Ramos (cell line): ENCODE results near the gene ZNF587B.
"Not testable (repeated sequence)": the region's sequence is repeated elsewhere in the genome, so short reads cannot be mapped to it uniquely, and the experiment has no call there.

Source experiments
- in situ Hi-C: fragments of 300-500 bp; cut with MboI; formaldehyde crosslinking; loops from one replicate; pipeline ENCODE4 v1.14.3; 2022; ENCODE audit warnings: low sequenced_read_pairs; ENCODE audit not compliant: unreplicated experiment

Gene ZNF587B

DNA sequence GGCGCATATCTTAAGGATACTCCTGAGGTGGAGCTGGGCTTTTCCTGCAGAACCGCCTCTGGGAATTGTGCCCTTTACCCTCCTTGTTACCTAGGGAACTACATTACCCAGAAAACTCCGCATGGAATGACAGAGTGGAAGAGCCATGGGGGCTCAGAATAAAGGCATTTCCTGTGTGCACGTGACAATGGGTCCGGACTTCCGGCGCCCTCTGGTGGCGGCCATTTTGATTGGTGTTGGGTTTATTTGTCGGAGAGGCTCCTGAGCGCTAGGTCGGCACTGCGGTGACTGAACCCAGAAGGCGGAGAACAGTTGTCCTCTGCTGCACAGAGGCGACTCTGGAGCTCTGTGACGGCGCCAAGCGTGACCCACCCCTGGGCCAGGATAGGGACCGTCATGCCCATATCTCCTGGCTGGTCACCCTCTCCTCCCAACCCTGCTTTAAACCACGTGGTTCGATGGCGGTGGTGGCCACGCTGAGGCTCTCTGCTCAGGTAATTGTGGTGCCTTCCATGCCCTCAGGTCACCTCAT lies at the start of gene ZNF587B:
Gene ZNF587B (plus strand): TSS at position 229 of the 532 bp plus-strand sequence. CDS start 230 bp downstream, at position 459.
- in situ Hi-C loops, result no loop called here

DNA sequence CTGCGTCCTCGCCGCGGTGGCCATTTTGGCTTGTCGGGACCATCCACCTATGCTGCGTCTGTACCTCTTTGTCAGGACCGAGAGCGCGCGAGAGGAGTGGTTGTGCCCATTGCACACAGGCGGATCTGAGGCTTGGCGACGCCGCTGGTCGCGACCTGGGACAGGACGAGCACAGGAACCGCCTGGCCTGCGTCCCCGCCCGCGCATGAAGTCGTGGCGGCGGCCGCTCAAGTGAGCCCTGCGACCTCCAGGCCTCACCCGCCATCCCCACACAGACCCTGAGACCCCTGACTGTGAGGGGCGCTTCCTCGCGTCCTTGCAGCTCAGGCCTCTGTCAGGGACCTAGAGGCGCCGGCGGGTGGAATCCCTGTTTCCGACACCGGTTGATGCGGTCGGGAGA lies 43.8 kb upstream of the ZNF587B start:
- in situ Hi-C loops, result no loop called here

DNA sequence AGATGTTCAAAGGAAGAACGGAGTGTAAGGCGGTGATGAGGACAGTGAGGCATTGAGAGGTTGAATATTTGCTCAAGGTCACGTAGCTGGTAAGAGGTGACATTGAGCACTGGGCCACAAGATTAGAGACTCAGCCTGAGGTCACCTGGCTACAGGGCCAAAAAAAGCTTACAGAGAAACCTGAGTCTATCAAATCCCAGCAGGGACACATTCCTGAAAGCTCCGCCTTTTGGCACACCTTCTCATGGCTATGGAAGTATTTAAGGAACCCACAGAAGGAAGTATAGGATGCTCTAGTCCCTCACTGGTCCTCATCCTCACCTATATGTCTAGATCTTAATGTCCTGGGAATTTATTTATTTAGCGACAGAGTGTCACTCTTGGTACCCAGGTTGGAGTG lies 43.2 kb upstream of the ZNF587B start:
- in situ Hi-C loops, result no loop called here

DNA sequence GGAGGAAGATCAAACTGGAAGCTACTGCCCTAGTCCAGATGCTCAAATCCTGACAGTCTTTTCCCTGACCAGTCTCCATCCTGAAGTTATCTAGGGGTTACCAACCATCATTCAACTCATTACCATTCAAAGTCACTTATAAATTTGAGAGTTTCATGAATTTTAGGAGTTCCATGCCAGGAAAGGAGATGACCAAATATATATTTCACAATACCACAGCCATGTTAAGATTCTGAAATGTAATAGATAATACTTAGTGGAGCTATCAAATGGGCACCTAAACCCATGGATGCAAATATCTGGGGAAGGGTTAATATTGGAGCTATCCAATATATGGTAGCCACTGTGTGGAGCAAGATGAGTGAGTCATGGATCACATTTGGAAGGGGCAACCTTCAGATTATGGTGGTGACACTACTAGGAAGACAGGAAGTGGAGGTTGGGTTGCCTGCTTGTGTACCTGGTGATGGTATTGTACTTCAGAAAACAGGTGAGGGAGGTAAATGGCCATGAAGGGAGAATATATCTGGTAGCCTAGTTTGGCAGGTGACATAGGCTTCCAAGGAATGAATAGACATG lies 41.9 kb upstream of the ZNF587B start:
- in situ Hi-C loops, result no loop called here

DNA sequence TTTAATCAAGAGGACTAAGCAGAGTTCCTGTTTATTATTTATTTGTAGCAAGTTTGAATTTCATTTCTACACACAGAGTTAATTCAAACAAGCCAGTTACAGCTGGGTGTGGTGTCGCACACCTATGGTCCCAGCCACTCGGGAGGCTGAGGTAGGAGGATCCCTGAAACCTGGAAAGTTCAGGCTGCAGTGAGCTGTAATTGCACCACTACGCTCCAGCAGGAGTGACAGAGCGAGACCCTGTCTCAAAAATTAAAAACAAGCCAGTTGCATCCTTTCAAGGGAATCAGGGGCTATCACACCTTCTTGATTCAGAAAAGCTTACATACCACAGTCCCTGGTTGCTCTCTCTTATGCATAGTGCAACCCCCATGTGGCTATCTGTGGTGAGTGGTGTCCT lies 40.8 kb upstream of the ZNF587B start:
- in situ Hi-C loops, result no loop called here

DNA sequence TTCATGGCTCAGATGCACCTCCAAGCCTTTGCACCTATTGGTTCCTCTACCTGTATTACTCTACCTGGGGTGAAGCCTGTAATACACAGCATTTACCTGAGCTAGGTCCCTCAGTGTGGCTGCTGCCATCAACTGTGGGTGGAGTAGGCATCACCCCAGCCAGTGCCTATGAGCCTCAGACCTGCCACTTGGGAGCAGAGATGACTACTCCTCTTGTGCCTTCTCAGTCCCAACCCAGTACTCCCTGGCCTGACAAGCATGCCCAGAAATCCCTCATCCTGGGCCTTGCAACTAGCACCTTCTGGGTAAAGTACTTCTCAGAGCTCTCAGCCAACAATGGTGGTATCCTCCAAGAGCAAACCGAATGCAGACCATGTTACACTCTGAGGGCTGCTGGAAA lies 33.5 kb upstream of the ZNF587B start:
- in situ Hi-C loops, result not testable (repeated sequence)

DNA sequence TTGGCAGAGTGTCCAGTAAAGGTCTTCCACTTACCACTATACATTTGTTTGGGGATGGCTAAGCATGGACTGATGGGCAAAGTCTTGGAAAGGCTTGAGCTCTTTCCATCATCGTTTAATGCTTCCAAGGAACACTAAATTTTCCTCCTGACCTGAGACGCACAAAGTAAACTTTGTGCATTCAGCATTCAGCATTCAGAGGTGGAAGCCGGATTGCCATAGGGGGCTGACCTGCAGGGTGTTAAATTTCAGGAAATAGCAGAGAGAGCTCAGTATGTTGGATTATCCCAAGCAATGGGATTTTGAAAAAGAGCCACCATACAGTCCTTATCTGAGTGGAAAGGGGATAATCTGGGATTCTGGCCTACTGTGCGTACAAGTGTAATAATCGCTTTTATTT lies 29.4 kb upstream of the ZNF587B start:
- in situ Hi-C loops, result no loop called here

DNA sequence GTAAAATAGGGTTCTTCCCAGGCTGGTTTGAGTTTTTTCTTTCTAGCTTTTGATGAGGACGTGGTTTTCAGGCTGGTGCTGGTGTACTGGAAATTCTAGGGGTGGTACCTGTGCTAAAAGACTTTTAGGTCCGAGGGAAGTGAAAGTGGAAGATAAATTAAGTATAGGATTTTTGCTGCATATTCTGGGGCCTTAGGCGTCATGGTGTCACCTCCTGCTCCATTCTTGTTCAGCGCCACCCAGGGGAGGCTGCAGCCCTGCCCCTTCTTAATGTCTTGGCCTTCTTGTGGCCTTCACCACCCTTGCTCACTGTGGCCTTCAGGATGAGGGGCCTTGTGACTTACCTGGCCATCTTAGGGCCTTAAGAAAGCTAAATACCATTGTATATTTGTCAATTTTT lies 27.8 kb upstream of the ZNF587B start:
- in situ Hi-C loops, result no loop called here

DNA sequence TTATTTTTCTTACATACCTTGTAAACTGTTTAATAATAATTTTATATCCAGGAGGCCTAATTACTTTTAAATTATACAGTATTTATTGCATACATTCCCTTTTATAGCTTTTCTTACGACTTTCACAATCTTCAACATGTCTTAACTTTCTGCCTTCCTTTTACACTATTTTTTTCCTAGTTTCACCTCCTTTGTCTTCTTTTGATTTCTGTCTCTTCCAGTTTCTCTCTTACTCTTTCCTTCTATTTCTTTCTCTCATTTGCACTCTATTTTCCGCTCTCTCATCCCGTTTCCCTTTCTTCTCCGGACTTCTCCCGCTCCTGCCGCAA lies 26.9 kb upstream of the ZNF587B start:
- in situ Hi-C loops, result no loop called here

DNA sequence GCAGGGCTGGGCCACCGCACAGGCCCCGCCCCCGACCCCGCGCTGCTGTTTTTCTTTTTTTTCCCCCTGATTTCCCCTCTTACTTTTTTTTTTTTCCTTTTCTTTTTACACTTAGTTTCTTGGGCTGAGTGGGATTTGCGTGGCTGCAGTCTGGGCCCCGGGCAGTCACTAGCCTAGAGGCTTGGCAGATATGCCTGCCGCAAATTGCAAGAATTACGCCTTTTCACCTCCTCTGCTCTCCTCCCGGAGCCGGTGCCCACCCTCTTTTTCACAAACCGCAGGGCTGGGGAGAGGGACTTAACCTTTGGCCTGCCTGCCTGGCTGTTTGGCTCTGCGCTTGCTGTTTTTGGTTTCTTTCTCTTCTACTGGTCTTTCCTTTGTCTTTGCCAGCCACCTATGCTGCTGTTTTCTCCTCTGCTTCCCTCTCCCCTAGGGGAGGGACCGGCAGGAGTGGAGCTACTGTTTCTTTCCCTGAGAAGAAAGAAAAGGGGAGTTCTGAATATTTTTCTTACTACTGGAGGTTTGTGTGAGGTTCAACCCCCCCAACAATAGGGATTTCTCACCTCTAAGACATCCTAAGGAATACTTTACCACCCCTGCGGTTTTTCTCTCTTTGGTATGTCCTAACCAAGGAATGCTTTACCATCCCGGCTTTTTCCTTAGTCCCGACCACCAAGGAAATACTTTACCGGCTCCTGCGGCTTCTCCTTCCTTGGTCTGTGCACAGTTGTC lies 26.3 kb upstream of the ZNF587B start:
- in situ Hi-C loops, result no loop called here

DNA sequence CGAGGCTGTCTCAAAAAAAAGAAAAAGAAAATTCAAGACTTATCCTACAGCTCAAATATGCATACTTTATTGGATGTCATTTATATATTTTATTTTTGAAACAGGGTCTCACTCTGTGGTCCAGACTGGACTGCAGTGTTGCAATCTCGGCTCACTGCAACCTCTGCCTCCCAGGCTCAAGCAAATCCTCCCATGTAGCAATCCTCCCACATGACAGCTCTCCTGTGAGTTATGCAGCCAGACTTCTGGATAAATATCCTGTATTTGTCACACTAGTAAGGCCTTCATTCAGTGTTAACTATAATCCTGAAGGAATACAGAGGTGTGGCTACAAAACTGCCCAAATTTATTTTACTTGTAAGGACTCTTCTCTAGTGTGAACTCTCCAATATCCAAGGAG lies 22.6 kb upstream of the ZNF587B start:
- in situ Hi-C loops, result no loop called here

DNA sequence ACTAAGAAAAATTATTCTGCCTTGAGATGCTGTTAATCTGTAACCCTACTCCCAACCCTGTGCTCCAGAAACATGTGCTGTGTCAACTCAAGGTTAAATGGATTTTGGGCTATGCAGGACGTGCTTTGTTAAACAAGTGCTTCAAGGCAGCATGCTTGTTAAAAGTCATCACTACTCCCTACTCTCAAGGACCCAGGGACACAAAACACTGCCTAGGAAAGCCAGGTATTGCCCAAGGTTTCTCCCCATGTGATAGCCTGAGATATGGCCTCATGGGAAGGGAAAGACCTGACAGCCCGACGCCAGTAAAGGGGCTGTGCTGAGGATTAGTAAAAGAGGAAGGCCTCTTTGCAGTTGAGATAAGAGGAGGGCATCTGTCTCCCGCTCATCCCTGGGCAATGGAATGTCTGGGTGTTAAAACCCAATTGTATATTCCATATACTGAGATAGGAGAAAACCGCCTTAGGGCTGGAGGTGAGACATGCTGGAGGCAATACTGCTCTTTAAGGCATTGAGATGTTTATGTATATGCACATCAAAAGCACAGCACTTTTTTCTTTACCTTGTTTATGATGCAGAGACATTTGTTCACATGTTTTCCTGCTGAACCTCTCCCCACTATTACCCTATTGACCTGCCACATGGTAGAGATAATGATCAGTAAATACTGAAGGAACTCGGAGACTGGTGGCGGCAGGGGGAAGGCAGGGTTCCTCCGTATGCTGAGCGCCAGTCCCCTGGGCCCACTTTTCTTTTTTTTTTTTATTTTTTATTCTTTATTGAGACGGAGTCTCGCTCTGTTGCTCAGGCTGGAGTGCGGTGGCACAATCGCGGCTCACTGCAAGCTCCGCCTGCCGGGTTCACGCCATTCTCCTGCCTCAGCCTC lies 19.4 kb upstream of the ZNF587B start:
- in situ Hi-C loops, result not testable (repeated sequence)

DNA sequence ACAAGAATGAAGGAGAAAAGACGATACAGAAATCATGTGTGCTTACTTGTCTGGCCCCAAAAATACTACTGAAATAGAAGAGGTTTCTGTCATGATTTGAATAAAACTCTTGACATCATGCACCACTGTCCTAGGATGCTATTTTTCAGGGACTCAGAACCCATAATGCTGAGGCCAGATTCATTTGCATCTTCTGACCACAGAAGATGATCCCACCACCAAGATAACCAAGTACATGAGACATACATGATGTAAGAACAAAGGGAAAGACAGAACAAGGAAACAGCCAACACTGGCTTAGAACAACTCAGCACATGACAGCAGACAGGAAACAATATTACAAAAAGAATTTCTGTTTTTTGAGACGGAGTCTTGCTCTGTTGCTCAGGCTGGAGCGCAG lies 17.9 kb upstream of the ZNF587B start:
- in situ Hi-C loops, result no loop called here

DNA sequence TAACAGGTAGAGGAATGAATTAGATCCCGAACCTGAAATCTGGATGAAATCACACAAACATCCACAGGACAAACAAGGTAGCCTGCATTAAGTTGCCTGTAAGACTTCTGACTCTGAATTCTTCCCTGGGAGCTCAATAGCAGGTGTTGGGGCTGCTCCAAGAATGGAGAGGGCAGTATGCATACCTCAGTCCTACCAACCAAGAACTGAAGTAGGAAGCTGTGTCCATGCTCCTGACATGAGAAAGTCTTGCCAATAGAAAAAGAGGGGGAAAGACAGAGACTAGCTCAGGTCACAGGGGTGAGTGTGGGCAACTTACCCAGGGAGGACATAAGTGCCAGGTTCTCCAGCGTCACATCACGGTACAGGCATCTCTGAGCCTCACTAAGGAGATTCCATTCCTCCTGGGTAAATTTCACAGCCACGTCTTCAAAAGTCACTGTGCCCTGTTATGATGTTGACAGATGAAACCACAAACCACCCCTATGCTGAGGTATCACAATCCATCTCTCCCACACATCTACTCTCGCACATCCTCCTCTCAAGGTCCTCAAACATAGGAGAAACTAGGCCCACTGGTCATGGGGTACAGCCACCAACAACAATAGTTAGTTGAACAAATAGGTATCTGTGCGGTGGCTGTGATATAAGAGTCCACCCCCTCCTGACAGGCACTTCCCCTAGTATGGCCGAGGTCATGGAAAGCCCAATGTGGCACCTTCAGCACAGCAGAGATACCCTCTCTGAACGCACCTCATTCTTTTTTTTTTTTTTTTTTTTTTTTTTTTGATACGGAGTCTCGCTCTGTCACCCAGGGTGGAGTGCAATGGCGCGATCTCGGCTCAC lies 16.9 kb upstream of the ZNF587B start:
- in situ Hi-C loops, result not testable (repeated sequence)

DNA sequence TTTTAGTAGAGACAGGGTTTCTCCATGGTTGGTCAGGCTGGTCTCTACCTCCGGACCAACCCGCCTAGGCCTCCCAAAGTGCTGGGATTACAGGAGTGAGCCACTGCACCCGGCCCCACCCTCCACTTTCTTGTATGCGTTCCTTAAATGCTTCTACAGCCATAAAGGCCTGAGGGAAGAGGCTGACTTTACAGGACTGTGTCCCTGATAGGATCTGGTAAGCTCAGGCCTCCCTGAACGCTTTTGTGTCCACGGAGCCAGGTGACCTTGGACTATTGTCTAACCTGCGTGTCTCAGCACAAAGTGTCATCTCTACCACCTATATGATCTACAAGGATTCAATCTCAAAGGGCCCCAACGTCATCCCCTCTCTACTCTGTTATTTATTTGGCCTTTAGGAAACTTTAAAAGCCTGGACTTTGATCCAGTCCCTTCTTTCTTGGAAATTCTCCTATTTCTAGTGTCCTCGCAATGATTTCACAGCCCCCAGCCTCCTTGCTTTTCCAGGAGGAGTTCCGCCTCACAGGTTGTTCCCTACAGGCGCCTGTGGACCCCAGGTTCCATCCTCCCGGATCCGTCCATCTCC lies 16.1 kb upstream of the ZNF587B start:
- in situ Hi-C loops, result no loop called here

DNA sequence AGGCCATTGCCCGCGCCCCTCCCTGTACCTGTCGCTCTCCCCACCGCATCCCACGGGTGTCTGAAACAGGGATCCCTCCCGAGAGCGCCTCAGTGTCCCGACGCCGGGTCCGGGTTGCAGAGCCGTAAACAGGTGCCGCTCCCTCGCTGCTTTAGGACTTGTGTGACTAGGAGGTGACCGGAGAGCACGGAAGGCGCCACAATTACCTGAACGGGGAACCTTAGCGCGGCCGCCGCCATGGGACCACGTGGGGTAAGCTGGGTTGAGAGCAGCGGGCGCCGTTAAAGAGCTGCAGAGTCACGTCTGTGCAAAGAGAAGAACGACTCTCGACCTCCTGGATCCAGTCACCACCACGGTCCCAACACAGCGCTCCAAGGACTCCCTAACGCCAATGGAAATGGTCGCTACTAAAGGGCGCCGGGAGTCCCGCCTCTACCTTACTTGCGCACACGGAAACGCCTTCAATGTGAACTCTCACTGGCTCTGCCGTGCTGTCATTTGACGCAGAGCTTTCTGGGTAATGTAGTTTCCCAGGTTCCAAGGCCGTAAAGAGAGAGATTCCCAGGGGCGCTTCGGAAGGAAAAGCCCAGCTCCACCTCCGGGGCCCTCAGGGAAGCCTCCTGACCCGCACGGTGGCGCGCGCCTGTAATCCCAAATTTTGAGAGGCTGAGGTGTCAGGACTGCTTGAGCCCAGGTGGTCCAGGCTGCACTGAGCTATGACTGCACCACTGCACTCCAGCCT lies 15.4 kb upstream of the ZNF587B start, which contains the start of gene ZNF552:
Gene ZNF552 (minus strand): TSS at position 409 of the 742 bp plus-strand sequence. CDS start 170 bp downstream, at position 239.
- in situ Hi-C loops, result no loop called here

DNA sequence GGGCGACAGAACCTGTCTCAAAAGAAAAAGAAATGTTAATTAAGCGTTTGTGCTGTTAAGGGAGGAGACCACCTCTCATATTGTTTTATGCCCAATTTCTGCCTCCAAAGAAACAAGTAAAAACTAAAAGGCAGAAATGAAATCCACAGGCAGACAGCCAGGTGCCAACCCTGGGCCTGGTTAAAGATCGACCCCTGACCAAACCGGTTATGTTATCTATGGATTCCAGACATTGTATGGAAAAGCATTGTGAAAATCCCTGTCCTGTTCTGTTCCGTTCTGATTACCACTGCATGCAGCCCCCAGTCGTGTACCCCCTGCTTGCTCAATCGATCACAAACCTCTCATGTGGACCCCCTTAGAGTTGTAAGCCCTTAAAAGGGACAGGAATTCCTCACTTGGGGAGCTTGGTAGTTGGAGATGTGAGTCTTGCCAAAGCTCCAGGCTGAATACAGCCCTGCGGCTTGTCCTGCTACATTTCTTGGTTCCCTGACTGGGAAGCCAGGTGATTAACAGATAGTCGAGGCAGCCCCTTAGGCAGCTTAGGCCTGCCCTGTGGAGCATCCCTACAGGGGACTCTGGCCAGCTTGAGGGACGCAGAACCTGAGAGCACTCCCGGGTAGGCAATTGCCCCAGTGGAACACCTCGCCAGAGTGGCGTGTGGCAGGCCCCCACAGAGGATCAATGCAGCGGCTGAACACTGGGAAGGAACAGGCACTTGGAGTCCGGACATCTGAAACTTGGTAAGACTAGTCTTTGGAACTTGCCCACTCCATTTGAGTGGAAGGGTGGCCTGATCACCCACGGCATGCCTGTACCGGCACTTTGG lies 14.6 kb upstream of the ZNF587B start:
- in situ Hi-C loops, result no loop called here

DNA sequence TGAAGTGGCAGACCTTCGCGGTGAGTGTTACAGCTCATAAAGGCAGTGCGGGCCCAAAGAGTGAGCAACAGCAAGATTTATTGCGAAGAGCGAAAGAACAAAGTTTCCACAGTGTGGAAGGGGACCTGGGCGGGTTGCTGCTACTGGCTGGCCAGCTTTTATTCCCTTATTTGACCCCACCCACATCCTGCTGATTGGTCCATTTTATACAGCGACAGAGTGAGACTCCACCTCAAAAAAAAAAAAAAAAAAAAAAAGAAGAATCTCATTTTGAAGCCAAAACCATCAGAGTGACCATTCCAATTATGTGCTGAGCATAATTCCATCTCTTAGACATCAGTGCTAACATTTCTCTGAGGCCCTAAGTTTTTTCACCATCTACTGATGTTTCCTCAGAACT lies 13.4 kb upstream of the ZNF587B start:
- in situ Hi-C loops, result no loop called here
